Neural crest cell (in vitro differentiated cells): ENCODE measurements around the gene ENO3. TPM values are rescaled to one million over a fixed set of nuclear protein-coding genes. Genes with fewer than 3 reads are reported as not detected.

ENCODE experiments used
- DNase-seq: peaks from one replicate; pipeline ENCODE4 v3.0.0; 2021; ENCODE audit warnings: low read depth, mixed read lengths, low spot score
- H3K27ac Mint-ChIP-seq: one replicate; pipeline ENCODE4 v1.8.0; 2021; ENCODE audit warnings: mild to moderate bottlenecking, mixed read lengths; ENCODE audit not compliant: unreplicated experiment
- H3K27me3 Mint-ChIP-seq: 2 replicates; pipeline ENCODE4 v1.8.0; 2021; ENCODE audit warnings: low read depth, mild to moderate bottlenecking, mixed read lengths
- H3K36me3 Mint-ChIP-seq: 2 replicates; pipeline ENCODE4 v1.8.0; 2021; ENCODE audit warnings: low read depth, mild to moderate bottlenecking, mixed read lengths
- H3K4me1 Mint-ChIP-seq: 2 replicates; pipeline ENCODE4 v1.8.0; 2021; ENCODE audit warnings: mixed read lengths
- H3K4me3 Mint-ChIP-seq: one replicate; pipeline ENCODE4 v1.8.0; 2021; ENCODE audit warnings: mild to moderate bottlenecking, mixed read lengths
- H3K9me3 Mint-ChIP-seq: 2 replicates; pipeline ENCODE4 v1.8.0; 2021; ENCODE audit warnings: mixed read lengths
- CTCF ChIP-seq: fragments of 200-600 bp; sonication (generic); conservative IDR thresholded peaks from 2 replicates; pipeline ENCODE4 v1.5.0; 2021; ENCODE audit warnings: antibody characterized with exemption, mild to moderate bottlenecking
- total RNA-seq: library from RNA; stranded (reverse); gene quantifications from 2 replicates; pipeline ENCODE4 v1.2.1, GENCODE V29; 2021

The ENO3 gene
- total RNA-seq, 1 donor from 2014 or later: 10.6 TPM

GRCh38 chr17:4942760-4943508 lies 8.0 kb upstream of the ENO3 start:
- TF ChIP-seq CTCF: no peak
- Mint-ChIP-seq H3K4me3 (peak overlapping the region; percentile 96), H3K36me3 (peaks cover 20% of the 10 kb centered on the region), H3K9me3 (no peaks in the 10 kb centered on the region), H3K27me3 (peaks cover 11% of the 10 kb centered on the region), H3K27ac (no peak overlapping the region), H3K4me1 (peaks cover 63% of the 10 kb centered on the region)
- no peak for DNase-seq

GRCh38 chr17:4944163-4944553 lies 6.8 kb upstream of the ENO3 start:
- H3K27ac Mint-ChIP-seq: no peak overlapping the region
- peaks cover 57% of the 10 kb centered on the region for H3K4me1 Mint-ChIP-seq
- peaks cover 20% of the 10 kb centered on the region for H3K36me3 Mint-ChIP-seq
- DNase-seq: no peak
- peak overlapping the region; percentile 96 for H3K4me3 Mint-ChIP-seq
- TF ChIP-seq CTCF: no peak
- no peaks in the 10 kb centered on the region for H3K9me3 Mint-ChIP-seq
- H3K27me3 Mint-ChIP-seq: peaks cover 11% of the 10 kb centered on the region

- H3K36me3 Mint-ChIP-seq: peaks cover 20% of the 10 kb centered on the region
- H3K4me1 Mint-ChIP-seq: peaks cover 54% of the 10 kb centered on the region
- no peak overlapping the region for H3K27ac Mint-ChIP-seq
- H3K4me3 Mint-ChIP-seq: peak overlapping the region; percentile 96
- TF ChIP-seq CTCF: no peak
- no peaks in the 10 kb centered on the region for H3K9me3 Mint-ChIP-seq
- peaks cover 11% of the 10 kb centered on the region for H3K27me3 Mint-ChIP-seq
- DNase-seq: no peak
Measured at GRCh38 chr17:4944554-4945175, 6.3 kb upstream of the ENO3 start.

GRCh38 chr17:4945176-4945943 lies 5.6 kb upstream of the ENO3 start:
- peaks cover 53% of the 10 kb centered on the region for H3K4me1 Mint-ChIP-seq
- DNase-seq: no peak
- peaks cover 9% of the 10 kb centered on the region for H3K27me3 Mint-ChIP-seq
- peak overlapping the region; percentile 96 for H3K4me3 Mint-ChIP-seq
- H3K27ac Mint-ChIP-seq: peak overlapping the region; percentile 87
- H3K9me3 Mint-ChIP-seq: no peaks in the 10 kb centered on the region
- H3K36me3 Mint-ChIP-seq: peaks cover 17% of the 10 kb centered on the region
- TF ChIP-seq CTCF: no peak

- Mint-ChIP-seq H3K4me1 (peaks cover 56% of the 10 kb centered on the region), H3K4me3 (peak overlapping the region; percentile 96), H3K9me3 (no peaks in the 10 kb centered on the region), H3K27me3 (peaks cover 7% of the 10 kb centered on the region), H3K36me3 (peaks cover 17% of the 10 kb centered on the region), H3K27ac (peak overlapping the region; percentile 62)
- TF ChIP-seq CTCF: no peak
- no peak for DNase-seq
Measured at GRCh38 chr17:4945944-4946280, 5.0 kb upstream of the ENO3 start.
